KBM-7 (cell line): ENCODE measurements around the gene CPEB3.
A peak's percentile ranks its signal among the peaks of the same experiment; 100 is the strongest.
"Not testable (repeated sequence)": the region's sequence is repeated elsewhere in the genome, so short reads cannot be mapped to it uniquely, and the experiment has no call there.

Source experiments
- DNase-seq: peaks from one replicate; pipeline ENCODE4 v3.0.0-alpha.2; 2015
- in situ Hi-C: fragments of 300-500 bp; cut with MboI; formaldehyde crosslinking; loops from 2 replicates; pipeline ENCODE4 v1.14.3; 2020; ENCODE audit warnings: low sequenced_read_pairs, low pct_unique_long_range_greater_than_20kb, mixed read lengths

The CPEB3 gene

GRCh38 chr10:92164036-92164696, 126.7 kb downstream of the CPEB3 start:
- in situ Hi-C loops, result no loop called here
- DNase-seq, result no peak

GRCh38 chr10:92162541-92162940, 128.3 kb downstream of the CPEB3 start:
- DNase-seq, result no peak
- in situ Hi-C loops, result no loop called here

- in situ Hi-C loops, result no loop called here
- DNase-seq, result no peak
Measured at GRCh38 chr10:92156874-92157773, 133.8 kb downstream of the CPEB3 start.

- no peak for DNase-seq
Measured at GRCh38 chr10:92150823-92151222, 140.1 kb downstream of the CPEB3 start.

GRCh38 chr10:92149261-92149660, 141.6 kb downstream of the CPEB3 start:
- no peak for DNase-seq
- in situ Hi-C loops, result no loop called here

More at GRCh38 chr10:92150823-92151222, 140.1 kb downstream of the CPEB3 start:
- in situ Hi-C loops, result no loop called here

GRCh38 chr10:92146781-92147180, 144.1 kb downstream of the CPEB3 start:
- in situ Hi-C loops, result no loop called here
- no peak for DNase-seq

GRCh38 chr10:92146107-92146506, 144.8 kb downstream of the CPEB3 start:
- in situ Hi-C loops, result no loop called here
- no peak for DNase-seq

GRCh38 chr10:92142949-92143348, 147.9 kb downstream of the CPEB3 start:
- DNase-seq, result no peak
- in situ Hi-C loops, result no loop called here

- in situ Hi-C loops, result no loop called here
- DNase-seq, result peak; percentile 9
Measured at GRCh38 chr10:92142512-92142911, 148.4 kb downstream of the CPEB3 start.

- in situ Hi-C loops, DNase-seq: not testable (repeated sequence)
Measured at GRCh38 chr10:92141147-92141546, 149.7 kb downstream of the CPEB3 start.

GRCh38 chr10:92134049-92134448, 156.8 kb downstream of the CPEB3 start:
- DNase-seq, in situ Hi-C loops: not testable (repeated sequence)

- DNase-seq, result no peak
- in situ Hi-C loops, result no loop called here
Measured at GRCh38 chr10:92131275-92131820, 159.5 kb downstream of the CPEB3 start.

GRCh38 chr10:92130622-92131274, 160.1 kb downstream of the CPEB3 start:
- in situ Hi-C loops, result no loop called here
- DNase-seq, result no peak

GRCh38 chr10:92126100-92126650, 164.7 kb downstream of the CPEB3 start:
- no peak for DNase-seq
- in situ Hi-C loops, result no loop called here

GRCh38 chr10:92125144-92125543, 165.7 kb downstream of the CPEB3 start:
- in situ Hi-C loops, result no loop called here
- no peak for DNase-seq

- in situ Hi-C loops, result no loop called here
- DNase-seq, result no peak
Measured at GRCh38 chr10:92124616-92125143, 166.2 kb downstream of the CPEB3 start.

GRCh38 chr10:92124020-92124419, 166.9 kb downstream of the CPEB3 start:
- in situ Hi-C loops, result no loop called here
- no peak for DNase-seq

- in situ Hi-C loops, result no loop called here
- DNase-seq, result no peak
Measured at GRCh38 chr10:92122941-92123450, 167.9 kb downstream of the CPEB3 start.
